GM23338 (cell line): ENCODE measurements around the gene APPBP2. TPM values are rescaled to one million over a fixed set of nuclear protein-coding genes. Genes with fewer than 3 reads are reported as not detected.

Experiments used
- ATAC-seq: fragments of 200-7000 bp; cut with Tn5 transposase; 3 replicates; pipeline ENCODE4 v1.9.1; 2020
- DNase-seq: peaks from one replicate; pipeline ENCODE4 v3.0.0-alpha.2; 2015; ENCODE audit warnings: low spot score
- H2AFZ ChIP-seq: fragments of 200-600 bp; sonication (generic); 2 replicates; pipeline ENCODE4 v1.8.0; 2016; ENCODE audit warnings: antibody characterized with exemption, mild to moderate bottlenecking, moderate library complexity
- H3F3A ChIP-seq: fragments of 200-600 bp; sonication (generic); replicated peaks from 2 replicates; pipeline ENCODE4 v1.8.0; 2017; ENCODE audit warnings: antibody characterized with exemption, mixed run types, low read depth
- H3K27ac ChIP-seq: fragments of 200-600 bp; sonication (generic); 2 replicates; pipeline ENCODE4 v1.6.1; 2016; ENCODE audit warnings: low read depth
- H3K27me3 ChIP-seq: fragments of 200-600 bp; sonication (generic); 2 replicates; pipeline ENCODE4 v1.8.0; 2016; ENCODE audit warnings: mild to moderate bottlenecking, mixed run types, moderate library complexity; ENCODE audit not compliant: insufficient read depth
- H3K36me3 ChIP-seq: fragments of 200-600 bp; sonication (generic); 2 replicates; pipeline ENCODE4 v1.8.0; 2016; ENCODE audit warnings: mild to moderate bottlenecking; ENCODE audit not compliant: insufficient read depth
- H3K4me1 ChIP-seq: fragments of 200-600 bp; sonication (generic); 2 replicates; pipeline ENCODE4 v1.8.0; 2016; ENCODE audit warnings: mild to moderate bottlenecking, moderate library complexity; ENCODE audit not compliant: insufficient read depth
- H3K4me2 ChIP-seq: fragments of 200-600 bp; sonication (generic); 2 replicates; pipeline ENCODE4 v1.7.1; 2017; ENCODE audit warnings: mixed run types
- H3K4me3 ChIP-seq: fragments of 200-600 bp; sonication (generic); 2 replicates; pipeline ENCODE4 v1.6.1; 2016; ENCODE audit warnings: mixed run types
- H3K79me2 ChIP-seq: fragments of 200-600 bp; sonication (generic); replicated peaks from 2 replicates; pipeline ENCODE4 v1.8.0; 2017; ENCODE audit warnings: mild to moderate bottlenecking; ENCODE audit not compliant: insufficient read depth
- H3K9me2 ChIP-seq: fragments of 200-600 bp; sonication (generic); 2 replicates; pipeline ENCODE4 v1.8.0; 2017; ENCODE audit not compliant: insufficient read depth
- H4K20me1 ChIP-seq: fragments of 200-600 bp; sonication (generic); replicated peaks from 2 replicates; pipeline ENCODE4 v1.8.0; 2017; ENCODE audit warnings: mild to moderate bottlenecking; ENCODE audit not compliant: insufficient read depth
- H3K27ac Mint-ChIP-seq: 2 replicates; pipeline ENCODE4 v1.8.0; 2020; ENCODE audit warnings: inconsistent platforms, mild to moderate bottlenecking, moderate library complexity, mixed read lengths
- H3K27me3 Mint-ChIP-seq: 3 replicates; pipeline ENCODE4 v1.8.0; 2022; ENCODE audit warnings: low read depth, mild to moderate bottlenecking, moderate library complexity, mixed read lengths, inconsistent platforms; ENCODE audit not compliant: insufficient read depth, poor library complexity
- H3K36me3 Mint-ChIP-seq: 3 replicates; pipeline ENCODE4 v1.8.0; 2021; ENCODE audit warnings: low read depth, mild to moderate bottlenecking, inconsistent platforms, moderate library complexity, mixed read lengths
- H3K4me1 Mint-ChIP-seq: 3 replicates; pipeline ENCODE4 v1.8.0; 2020; ENCODE audit warnings: mild to moderate bottlenecking, inconsistent platforms, mixed read lengths
- H3K4me3 Mint-ChIP-seq: 3 replicates; pipeline ENCODE4 v1.8.0; 2021; ENCODE audit warnings: moderate library complexity, mild to moderate bottlenecking, inconsistent platforms, mixed read lengths
- H3K9me3 Mint-ChIP-seq: 3 replicates; pipeline ENCODE4 v1.8.0; 2020; ENCODE audit warnings: moderate library complexity, mild to moderate bottlenecking, inconsistent platforms, mixed read lengths
- CREB1 ChIP-seq: fragments of 250-450 bp; sonication (Bioruptor Pico); IDR thresholded peaks from 2 replicates; pipeline ENCODE4 v1.5.0; 2020; ENCODE audit warnings: low read depth, mild to moderate bottlenecking, moderate library complexity
- EZH2 ChIP-seq: fragments of 200-600 bp; sonication (generic); IDR thresholded peaks from one replicate; pipeline ENCODE4 v1.8.0; 2017; ENCODE audit warnings: antibody characterized with exemption, mild to moderate bottlenecking, low read depth; ENCODE audit not compliant: unreplicated experiment
- EZH2phosphoT487 ChIP-seq: fragments of 200-600 bp; sonication (generic); IDR thresholded peaks from one replicate; pipeline ENCODE4 v1.8.1; 2018; ENCODE audit warnings: antibody characterized with exemption; ENCODE audit not compliant: unreplicated experiment
- JUNB ChIP-seq: IDR thresholded peaks from one replicate; pipeline ENCODE4 v1.6.1; 2016; ENCODE audit warnings: antibody characterized with exemption; ENCODE audit not compliant: unreplicated experiment
- NANOG ChIP-seq: IDR thresholded peaks from 2 replicates; pipeline ENCODE4 v1.6.1; 2016; ENCODE audit warnings: antibody characterized with exemption, borderline replicate concordance
- POLR2AphosphoS5 ChIP-seq: IDR thresholded peaks from 2 replicates; pipeline ENCODE4 v1.6.1; 2016; ENCODE audit warnings: antibody characterized with exemption, low read depth
- STAT1 ChIP-seq: IDR thresholded peaks from one replicate; pipeline ENCODE4 v1.6.1; 2016; ENCODE audit warnings: antibody characterized with exemption; ENCODE audit not compliant: unreplicated experiment
- ZNF114 ChIP-seq: fragments of 250-450 bp; sonication (Bioruptor Pico); IDR thresholded peaks from 2 replicates; pipeline ENCODE4 v1.5.0; 2020; ENCODE audit warnings: mild to moderate bottlenecking, moderate library complexity
- ZNF331 ChIP-seq: fragments of 250-450 bp; sonication (Bioruptor Pico); IDR thresholded peaks from 2 replicates; pipeline ENCODE4 v1.5.0; 2020; ENCODE audit warnings: low read depth, mild to moderate bottlenecking, moderate library complexity
- polyA plus RNA-seq: library from polyadenylated mRNA; unstranded; fragments of >200 nt; fragmentation: Nextera tagmentation; extraction: Ambion mirVana; gene quantifications from 2 replicates; pipeline ENCODE4 v1.2.1, GENCODE V29; 2016
- total RNA-seq: library from RNA; depleted of rRNA; stranded (reverse); fragments of >200 nt; shearing (Covaris generic); gene quantifications from 2 replicates; pipeline ENCODE4 v1.2.3, GENCODE V29; 2014
- TF ChIP-seq, protein P1 (sequence below): fragments of 250-450 bp; sonication (Bioruptor Pico); IDR thresholded peaks from 2 replicates; pipeline ENCODE4 v1.5.0; 2020; ENCODE audit warnings: mild to moderate bottlenecking, moderate library complexity
- TF ChIP-seq, protein P2 (sequence below): IDR thresholded peaks from one replicate; pipeline ENCODE4 v1.6.1; 2018; ENCODE audit warnings: antibody characterized with exemption; ENCODE audit not compliant: unreplicated experiment
- TF ChIP-seq, protein P3 (sequence below), 2 experiments: fragments of 200-600 bp in 1 of 2; sonication (generic) in 1 of 2; conservative IDR thresholded peaks; 2 replicates each; pipeline versions ENCODE4 v1.5.1 to v1.6.1; 2016 to 2017; ENCODE audit warnings: antibody characterized with exemption in 2 of 2, low read depth in 2 of 2, mild to moderate bottlenecking in 2 of 2, moderate library complexity in 1 of 2
- TF ChIP-seq, protein P4 (sequence below): IDR thresholded peaks from 2 replicates; pipeline ENCODE4 v1.6.1; 2016; ENCODE audit warnings: antibody characterized with exemption

APPBP2 gene
- total and polyA plus RNA-seq, 2 experiments from 2014 or later, result 9.3 to 15.0 TPM

DNA sequence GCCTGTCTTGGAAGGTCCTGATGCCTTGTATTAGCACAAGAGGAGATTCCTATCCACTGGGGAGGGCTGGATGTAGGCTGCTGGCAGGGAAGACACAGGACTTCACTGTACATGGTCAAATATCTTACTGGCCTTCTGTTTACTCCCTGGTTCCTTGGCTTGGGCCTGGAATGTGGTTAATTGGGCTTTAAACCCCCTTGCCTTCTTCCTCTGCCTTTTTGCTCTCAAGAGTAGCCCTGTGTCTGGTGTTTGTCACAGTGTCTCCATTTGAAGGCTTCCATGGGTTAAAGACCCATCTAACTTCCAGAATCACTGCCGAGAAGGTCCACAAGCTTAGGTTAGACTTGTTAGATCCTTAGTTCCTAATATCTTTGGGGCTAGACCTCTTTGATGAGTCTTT, 110.9 kb downstream of the APPBP2 start:
- peak overlapping the region; percentile 23; the same call in 1 of the 2 replicates for H2AFZ ChIP-seq
- no peak overlapping the region for H3K27ac Mint-ChIP-seq
- 0 out of 2 replicates have a peak, but pooled peaks cover 3% of the 10 kb centered on the region for H3F3A ChIP-seq

More for the DNA sequence above, 110.9 kb downstream of the APPBP2 start:
- H3K4me1 ChIP-seq, result peaks cover 6% of the 10 kb centered on the region; the same call in 1 of the 2 replicates
- peaks cover 2% of the 10 kb centered on the region for H3K27me3 Mint-ChIP-seq
- no peak overlapping the region for H3K4me3 ChIP-seq
- H3K27me3 ChIP-seq, result no peaks in the 10 kb centered on the region
- no peaks in the 10 kb centered on the region for H4K20me1 ChIP-seq
- H3K4me3 Mint-ChIP-seq, result no peak overlapping the region
- no peaks in the 10 kb centered on the region for H3K79me2 ChIP-seq
- TF ChIP-seq, protein P1, sequence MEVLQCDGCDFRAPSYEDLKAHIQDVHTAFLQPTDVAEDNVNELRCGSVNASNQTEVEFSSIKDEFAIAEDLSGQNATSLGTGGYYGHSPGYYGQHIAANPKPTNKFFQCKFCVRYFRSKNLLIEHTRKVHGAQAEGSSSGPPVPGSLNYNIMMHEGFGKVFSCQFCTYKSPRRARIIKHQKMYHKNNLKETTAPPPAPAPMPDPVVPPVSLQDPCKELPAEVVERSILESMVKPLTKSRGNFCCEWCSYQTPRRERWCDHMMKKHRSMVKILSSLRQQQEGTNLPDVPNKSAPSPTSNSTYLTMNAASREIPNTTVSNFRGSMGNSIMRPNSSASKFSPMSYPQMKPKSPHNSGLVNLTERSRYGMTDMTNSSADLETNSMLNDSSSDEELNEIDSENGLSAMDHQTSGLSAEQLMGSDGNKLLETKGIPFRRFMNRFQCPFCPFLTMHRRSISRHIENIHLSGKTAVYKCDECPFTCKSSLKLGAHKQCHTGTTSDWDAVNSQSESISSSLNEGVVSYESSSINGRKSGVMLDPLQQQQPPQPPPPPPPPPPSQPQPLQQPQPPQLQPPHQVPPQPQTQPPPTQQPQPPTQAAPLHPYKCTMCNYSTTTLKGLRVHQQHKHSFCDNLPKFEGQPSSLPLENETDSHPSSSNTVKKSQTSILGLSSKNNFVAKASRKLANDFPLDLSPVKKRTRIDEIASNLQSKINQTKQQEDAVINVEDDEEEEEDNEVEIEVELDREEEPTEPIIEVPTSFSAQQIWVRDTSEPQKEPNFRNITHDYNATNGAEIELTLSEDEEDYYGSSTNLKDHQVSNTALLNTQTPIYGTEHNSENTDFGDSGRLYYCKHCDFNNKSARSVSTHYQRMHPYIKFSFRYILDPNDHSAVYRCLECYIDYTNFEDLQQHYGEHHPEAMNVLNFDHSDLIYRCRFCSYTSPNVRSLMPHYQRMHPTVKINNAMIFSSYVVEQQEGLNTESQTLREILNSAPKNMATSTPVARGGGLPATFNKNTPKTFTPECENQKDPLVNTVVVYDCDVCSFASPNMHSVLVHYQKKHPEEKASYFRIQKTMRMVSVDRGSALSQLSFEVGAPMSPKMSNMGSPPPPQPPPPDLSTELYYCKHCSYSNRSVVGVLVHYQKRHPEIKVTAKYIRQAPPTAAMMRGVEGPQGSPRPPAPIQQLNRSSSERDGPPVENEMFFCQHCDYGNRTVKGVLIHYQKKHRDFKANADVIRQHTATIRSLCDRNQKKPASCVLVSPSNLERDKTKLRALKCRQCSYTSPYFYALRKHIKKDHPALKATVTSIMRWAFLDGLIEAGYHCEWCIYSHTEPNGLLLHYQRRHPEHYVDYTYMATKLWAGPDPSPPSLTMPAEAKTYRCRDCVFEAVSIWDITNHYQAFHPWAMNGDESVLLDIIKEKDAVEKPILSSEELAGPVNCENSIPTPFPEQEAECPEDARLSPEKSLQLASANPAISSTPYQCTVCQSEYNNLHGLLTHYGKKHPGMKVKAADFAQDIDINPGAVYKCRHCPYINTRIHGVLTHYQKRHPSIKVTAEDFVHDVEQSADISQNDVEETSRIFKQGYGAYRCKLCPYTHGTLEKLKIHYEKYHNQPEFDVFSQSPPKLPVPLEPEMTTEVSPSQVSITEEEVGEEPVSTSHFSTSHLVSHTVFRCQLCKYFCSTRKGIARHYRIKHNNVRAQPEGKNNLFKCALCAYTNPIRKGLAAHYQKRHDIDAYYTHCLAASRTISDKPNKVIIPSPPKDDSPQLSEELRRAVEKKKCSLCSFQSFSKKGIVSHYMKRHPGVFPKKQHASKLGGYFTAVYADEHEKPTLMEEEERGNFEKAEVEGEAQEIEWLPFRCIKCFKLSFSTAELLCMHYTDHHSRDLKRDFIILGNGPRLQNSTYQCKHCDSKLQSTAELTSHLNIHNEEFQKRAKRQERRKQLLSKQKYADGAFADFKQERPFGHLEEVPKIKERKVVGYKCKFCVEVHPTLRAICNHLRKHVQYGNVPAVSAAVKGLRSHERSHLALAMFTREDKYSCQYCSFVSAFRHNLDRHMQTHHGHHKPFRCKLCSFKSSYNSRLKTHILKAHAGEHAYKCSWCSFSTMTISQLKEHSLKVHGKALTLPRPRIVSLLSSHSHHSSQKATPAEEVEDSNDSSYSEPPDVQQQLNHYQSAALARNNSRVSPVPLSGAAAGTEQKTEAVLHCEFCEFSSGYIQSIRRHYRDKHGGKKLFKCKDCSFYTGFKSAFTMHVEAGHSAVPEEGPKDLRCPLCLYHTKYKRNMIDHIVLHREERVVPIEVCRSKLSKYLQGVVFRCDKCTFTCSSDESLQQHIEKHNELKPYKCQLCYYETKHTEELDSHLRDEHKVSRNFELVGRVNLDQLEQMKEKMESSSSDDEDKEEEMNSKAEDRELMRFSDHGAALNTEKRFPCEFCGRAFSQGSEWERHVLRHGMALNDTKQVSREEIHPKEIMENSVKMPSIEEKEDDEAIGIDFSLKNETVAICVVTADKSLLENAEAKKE, result no peak
- TF ChIP-seq CREB1 (CRISPR knock-in tag) (no peak), ZNF331 (CRISPR knock-in tag) (no peak), JUNB (no peak), NANOG (no peak), STAT1 (no peak), POLR2AphosphoS5 (no peak), ZNF114 (CRISPR knock-in tag) (no peak), EZH2 (no peak), EZH2phosphoT487 (no peak)
- TF ChIP-seq, protein P2, sequence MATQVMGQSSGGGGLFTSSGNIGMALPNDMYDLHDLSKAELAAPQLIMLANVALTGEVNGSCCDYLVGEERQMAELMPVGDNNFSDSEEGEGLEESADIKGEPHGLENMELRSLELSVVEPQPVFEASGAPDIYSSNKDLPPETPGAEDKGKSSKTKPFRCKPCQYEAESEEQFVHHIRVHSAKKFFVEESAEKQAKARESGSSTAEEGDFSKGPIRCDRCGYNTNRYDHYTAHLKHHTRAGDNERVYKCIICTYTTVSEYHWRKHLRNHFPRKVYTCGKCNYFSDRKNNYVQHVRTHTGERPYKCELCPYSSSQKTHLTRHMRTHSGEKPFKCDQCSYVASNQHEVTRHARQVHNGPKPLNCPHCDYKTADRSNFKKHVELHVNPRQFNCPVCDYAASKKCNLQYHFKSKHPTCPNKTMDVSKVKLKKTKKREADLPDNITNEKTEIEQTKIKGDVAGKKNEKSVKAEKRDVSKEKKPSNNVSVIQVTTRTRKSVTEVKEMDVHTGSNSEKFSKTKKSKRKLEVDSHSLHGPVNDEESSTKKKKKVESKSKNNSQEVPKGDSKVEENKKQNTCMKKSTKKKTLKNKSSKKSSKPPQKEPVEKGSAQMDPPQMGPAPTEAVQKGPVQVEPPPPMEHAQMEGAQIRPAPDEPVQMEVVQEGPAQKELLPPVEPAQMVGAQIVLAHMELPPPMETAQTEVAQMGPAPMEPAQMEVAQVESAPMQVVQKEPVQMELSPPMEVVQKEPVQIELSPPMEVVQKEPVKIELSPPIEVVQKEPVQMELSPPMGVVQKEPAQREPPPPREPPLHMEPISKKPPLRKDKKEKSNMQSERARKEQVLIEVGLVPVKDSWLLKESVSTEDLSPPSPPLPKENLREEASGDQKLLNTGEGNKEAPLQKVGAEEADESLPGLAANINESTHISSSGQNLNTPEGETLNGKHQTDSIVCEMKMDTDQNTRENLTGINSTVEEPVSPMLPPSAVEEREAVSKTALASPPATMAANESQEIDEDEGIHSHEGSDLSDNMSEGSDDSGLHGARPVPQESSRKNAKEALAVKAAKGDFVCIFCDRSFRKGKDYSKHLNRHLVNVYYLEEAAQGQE, result no peak
- TF ChIP-seq, protein P3, sequence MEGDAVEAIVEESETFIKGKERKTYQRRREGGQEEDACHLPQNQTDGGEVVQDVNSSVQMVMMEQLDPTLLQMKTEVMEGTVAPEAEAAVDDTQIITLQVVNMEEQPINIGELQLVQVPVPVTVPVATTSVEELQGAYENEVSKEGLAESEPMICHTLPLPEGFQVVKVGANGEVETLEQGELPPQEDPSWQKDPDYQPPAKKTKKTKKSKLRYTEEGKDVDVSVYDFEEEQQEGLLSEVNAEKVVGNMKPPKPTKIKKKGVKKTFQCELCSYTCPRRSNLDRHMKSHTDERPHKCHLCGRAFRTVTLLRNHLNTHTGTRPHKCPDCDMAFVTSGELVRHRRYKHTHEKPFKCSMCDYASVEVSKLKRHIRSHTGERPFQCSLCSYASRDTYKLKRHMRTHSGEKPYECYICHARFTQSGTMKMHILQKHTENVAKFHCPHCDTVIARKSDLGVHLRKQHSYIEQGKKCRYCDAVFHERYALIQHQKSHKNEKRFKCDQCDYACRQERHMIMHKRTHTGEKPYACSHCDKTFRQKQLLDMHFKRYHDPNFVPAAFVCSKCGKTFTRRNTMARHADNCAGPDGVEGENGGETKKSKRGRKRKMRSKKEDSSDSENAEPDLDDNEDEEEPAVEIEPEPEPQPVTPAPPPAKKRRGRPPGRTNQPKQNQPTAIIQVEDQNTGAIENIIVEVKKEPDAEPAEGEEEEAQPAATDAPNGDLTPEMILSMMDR (conservative IDR thresholded peaks at IDR 0.05; ENCODE audit: low read depth in 2 of 2), result no peak
- TF ChIP-seq, protein P4, sequence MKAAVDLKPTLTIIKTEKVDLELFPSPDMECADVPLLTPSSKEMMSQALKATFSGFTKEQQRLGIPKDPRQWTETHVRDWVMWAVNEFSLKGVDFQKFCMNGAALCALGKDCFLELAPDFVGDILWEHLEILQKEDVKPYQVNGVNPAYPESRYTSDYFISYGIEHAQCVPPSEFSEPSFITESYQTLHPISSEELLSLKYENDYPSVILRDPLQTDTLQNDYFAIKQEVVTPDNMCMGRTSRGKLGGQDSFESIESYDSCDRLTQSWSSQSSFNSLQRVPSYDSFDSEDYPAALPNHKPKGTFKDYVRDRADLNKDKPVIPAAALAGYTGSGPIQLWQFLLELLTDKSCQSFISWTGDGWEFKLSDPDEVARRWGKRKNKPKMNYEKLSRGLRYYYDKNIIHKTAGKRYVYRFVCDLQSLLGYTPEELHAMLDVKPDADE, result no peak
- H3K4me2 ChIP-seq, result no peak overlapping the region
- H3K27ac ChIP-seq, result no peak overlapping the region
- peaks cover 2% of the 10 kb centered on the region; the same call in 1 of the 3 replicates for H3K9me3 Mint-ChIP-seq
- DNase-seq (no peak), ATAC-seq (no peak)
- H3K9me2 ChIP-seq, result no peaks in the 10 kb centered on the region
- H3K36me3 ChIP-seq, result no peaks in the 10 kb centered on the region
- peaks cover 2% of the 10 kb centered on the region; the same call in 1 of the 3 replicates for H3K36me3 Mint-ChIP-seq
- H3K4me1 Mint-ChIP-seq, result no peaks in the 10 kb centered on the region
